ENCODE results near the gene USP34. TPM values are rescaled to one million over a fixed set of nuclear protein-coding genes. Genes with fewer than 3 reads are reported as not detected.
"Not testable (repeated sequence)": the region's sequence is repeated elsewhere in the genome, so short reads cannot be mapped to it uniquely, and the experiment has no call there.

USP34 gene
- total RNA-seq, 1 donor from 2014 or later = 58.5 TPM

- no peak for ATAC-seq
Measured at GRCh38 chr2:61247204-61247812, 223.6 kb downstream of the USP34 start.

GRCh38 chr2:61244694-61245093 lies 226.2 kb downstream of the USP34 start:
- ATAC-seq = no peak

GRCh38 chr2:61241266-61241665 lies 229.6 kb downstream of the USP34 start:
- no peak for ATAC-seq

DNA sequence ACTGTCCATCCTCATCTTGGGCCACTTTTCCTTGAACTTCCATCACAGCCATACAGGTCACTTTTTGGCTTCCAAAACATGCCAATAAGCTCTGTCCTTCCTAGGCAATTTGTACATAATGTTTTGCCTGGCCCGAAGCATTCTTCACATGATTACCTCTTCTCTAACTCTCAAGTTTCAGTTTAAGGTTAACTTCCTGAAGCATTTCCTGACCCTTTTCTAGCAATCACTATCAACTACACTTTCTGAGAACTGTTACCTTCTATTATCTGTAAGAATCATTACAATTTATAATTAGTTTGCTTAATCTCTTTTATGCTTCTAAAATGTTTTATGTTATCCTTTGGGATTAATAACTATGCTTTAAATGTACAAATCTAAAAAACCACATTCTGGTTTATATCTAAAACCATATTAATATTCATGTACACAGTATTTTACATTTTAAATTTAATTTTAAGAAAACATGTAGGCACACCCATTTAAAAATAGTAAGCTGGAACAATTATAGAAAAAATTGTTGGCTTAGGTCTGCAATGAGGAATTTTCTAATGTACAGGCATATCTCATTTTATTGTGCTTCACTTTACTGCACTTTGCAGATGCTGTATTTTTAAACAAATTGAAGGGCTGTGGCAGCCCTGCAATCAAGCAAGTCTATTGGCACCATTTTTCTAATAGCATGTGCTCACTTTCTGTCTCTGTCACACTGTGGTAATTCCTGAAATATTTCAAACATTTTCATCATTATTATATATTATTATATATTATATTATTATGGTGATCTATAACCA lies 232.5 kb downstream of the USP34 start:
- ATAC-seq = no peak

- ATAC-seq = no peak
Measured at GRCh38 chr2:61235716-61236115, 235.2 kb downstream of the USP34 start.

DNA sequence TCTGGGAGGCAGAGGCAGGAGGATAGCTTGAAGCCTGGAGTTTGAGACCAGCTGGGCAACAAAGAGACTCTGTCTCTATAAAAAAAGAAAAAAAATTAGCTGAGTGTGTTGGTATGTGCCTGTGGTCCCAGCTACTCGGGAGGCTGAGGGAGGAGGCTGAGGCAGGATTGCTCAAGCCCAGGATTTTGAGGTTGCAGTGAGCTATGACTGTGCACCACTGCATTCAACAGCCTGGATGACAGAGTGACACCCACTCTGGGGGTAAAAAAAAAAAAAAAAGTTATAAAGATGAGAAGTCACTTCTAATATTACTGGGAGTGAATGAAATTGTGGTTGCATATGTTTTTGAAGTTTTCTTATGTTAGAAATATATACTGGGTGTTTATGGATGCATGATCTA lies 237.3 kb downstream of the USP34 start:
- ATAC-seq = no peak

GRCh38 chr2:61229936-61230335 lies 241.0 kb downstream of the USP34 start:
- ATAC-seq = no peak

- no peak for ATAC-seq
Measured at GRCh38 chr2:61222567-61222966, 248.3 kb downstream of the USP34 start.

DNA sequence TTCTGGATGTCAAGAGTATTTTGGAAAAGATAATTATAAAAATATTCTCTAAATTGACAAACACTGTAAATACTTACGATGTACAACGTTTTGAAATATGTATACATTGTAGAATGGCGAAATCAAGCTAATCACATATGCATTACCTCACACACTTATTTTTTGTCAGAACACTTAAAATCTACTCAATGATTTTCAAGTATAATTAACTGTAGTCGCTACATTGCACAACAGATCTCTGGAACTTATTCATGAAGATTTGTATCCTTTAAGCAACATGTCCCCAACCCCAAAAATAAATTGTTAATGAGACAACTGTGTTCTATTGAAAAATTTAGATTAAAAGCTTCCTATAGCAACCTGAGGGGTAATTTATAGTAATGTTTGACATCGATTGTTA lies 249.1 kb downstream of the USP34 start:
- no peak for ATAC-seq

- no peak for ATAC-seq
Measured at GRCh38 chr2:61220768-61221167, 250.1 kb downstream of the USP34 start.

DNA sequence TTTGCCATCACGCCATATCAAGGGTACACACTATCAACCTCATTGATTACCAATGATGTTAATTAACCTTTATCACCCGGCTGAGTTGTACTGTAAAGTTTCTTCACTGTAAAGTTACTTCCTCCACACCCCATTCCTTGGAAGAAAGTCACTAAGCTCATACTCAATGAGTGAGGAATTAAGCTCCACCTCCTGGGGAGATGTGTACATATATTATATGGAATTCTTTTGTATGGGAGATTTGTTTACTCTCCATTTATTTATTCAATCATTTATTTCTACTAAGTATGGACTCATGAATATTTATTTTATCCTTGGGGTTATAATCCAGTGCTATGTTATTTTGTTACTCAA lies 252.1 kb downstream of the USP34 start:
- ATAC-seq = peak; percentile 95

DNA sequence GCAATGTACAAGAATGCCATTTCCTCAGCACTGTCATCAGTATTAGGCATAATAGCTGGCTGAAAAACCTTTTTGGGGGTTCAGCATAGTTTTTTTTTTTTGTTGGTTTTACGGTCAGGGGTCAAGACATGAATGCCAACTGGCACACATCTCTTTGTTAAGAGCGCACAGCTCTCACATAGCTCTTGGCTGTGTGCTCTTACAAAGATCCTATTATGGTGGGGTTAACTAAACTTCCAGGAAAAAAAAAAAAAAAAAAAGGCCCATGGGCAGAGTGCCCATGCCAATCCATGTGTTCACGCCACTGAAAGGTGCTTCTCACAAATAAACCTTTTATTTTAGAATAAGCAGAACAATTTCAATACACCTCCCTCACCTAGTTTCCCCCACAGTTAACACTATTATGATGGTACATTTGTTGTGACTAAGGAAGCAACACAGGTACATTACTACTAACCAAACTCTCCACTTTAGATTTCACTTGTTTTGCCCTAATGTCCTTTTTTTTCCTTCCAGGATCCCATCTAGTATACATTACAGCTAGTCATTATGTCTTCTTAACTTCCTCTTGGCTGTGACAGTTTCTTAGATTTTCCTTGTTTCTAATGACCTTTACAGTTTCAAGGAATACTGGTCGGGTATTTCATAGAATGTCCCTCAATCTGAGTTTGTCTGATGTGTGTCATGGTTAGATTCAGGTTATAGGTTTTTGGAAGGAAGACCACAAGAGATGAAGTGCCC lies 252.6 kb downstream of the USP34 start:
- ATAC-seq = peak; percentile 19

DNA sequence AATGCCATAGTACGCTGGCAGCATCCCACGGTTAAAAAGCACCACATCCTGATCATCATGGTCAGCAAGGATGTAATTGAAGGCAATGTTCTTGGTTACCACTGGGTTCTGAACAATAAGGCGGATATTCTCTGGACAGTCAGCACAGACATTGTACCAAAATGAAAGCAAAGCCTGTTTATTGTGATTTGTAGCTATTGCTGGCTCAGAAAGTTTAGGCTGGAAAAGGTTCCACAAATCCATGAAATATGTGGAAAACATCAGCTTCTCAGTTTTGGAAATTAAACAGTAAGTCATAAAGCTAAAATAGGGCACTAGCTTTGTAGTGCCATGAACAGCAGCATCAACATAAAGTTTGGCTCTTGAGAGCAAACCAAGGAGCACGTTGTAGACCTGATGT lies 256.7 kb downstream of the USP34 start:
- no peak for ATAC-seq

GRCh38 chr2:61210332-61210981 lies 260.4 kb downstream of the USP34 start:
- peak; percentile 98 for ATAC-seq

DNA sequence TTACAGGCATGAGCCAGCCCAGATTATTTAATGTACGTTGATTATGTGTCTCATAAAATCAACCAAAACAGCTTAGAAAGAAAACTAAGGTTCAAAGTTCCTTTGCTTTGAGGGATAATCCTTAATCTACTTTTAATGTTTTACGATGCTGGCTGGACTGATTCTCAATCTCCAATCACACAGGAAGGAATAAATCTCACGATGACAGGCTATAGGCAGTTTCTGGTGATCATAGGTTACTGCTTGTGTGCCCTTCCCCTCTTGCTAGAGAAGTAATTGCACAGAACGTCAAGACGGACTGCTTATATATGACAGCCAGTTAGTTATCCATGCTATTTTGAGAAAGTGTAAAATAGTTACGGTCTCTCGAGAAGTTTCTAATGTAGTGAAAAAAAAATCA lies 265.8 kb downstream of the USP34 start:
- ATAC-seq = no peak

DNA sequence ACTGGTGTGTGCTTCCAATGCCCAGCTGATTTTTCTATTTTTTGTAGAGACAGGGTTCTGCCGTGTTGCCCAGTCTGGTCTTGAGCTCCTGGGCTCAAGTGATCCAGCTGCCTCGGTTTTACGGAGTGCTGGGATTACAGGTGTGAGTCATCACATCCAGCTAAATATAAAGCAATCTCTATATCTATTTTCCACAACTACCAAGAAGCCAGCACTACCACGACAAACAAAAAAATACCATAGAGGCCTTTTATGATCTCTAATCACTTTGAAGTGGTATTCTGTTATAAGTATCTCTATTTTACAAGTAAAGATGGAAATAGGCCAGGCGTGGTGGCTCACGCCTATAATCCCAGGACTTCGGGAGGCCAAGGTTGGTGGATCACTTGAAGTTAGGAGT lies 274.2 kb downstream of the USP34 start:
- ATAC-seq = peak; percentile 41

GRCh38 chr2:61194646-61195045 lies 276.2 kb downstream of the USP34 start:
- ATAC-seq = not testable (repeated sequence)

- ATAC-seq = peak; percentile 81
Measured at GRCh38 chr2:61193670-61194561, 277.0 kb downstream of the USP34 start.

DNA sequence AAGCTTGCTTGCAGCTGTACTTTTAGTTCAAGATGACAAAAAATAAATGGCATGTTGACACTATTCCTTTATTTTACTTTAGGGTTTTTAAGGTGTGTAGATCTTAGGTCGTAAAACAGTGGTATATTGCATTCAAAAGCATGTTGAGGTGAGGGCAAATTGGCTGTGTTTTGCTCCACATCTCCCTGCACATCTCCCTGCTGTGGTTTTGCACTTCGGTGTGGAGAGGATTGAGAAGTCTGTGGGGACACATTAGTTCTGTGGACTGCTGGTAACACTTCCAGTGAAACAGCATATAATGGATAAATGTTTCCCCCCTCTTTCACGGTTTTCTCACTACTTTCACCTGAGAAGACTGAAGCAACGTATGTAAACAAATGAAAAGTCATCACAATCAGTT lies 283.8 kb downstream of the USP34 start:
- ATAC-seq = no peak

DNA sequence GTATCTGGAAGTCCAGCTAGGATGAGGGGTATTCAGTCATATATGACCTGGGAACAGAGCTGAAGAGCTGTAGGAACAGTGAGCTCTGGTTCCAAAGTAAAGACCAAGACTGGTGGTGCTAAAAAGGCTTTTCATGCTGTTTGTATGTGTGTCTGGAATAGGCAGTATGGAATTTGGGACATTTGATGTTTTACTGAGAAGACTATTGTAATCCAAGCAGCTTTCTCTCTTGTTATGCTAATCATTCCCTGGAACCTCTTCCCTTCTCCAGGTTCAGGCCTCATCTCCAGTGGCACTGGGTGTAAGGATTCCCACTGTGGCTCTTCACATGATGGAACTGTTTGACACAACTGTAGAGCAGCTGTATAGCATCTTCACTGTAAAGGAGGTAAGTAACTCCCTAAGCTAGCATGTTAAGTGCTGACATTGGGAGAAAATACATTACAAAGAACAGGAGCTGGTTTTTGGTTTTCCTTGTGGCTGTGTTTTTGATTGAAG lies 285.6 kb downstream of the USP34 start:
- no peak for ATAC-seq

- no peak for ATAC-seq
Measured at GRCh38 chr2:61184263-61184662, 286.6 kb downstream of the USP34 start.

- ATAC-seq = no peak
Measured at GRCh38 chr2:61183795-61184194, 287.1 kb downstream of the USP34 start.
